Sigmoid colon (tissue), 7 donors: ENCODE data around the gene KIF26A. TPM values are rescaled to one million over a fixed set of nuclear protein-coding genes. Genes with fewer than 3 reads are reported as not detected.

Source experiments
- DNase-seq: peaks from one replicate; pipeline ENCODE4 v3.0.0-alpha.2; 2019
- H3K27ac ChIP-seq, 4 donors: fragments of 200-600 bp; sonication (generic); one replicate each; pipeline ENCODE4 v1.5.1; 2016 to 2019; ENCODE audit warnings: mild to moderate bottlenecking in 1 of 4
- H3K27me3 ChIP-seq, 3 donors: fragments of 200-600 bp; sonication (generic); one replicate each; pipeline ENCODE4 v1.5.1; 2019; ENCODE audit warnings: mild to moderate bottlenecking in 1 of 3
- H3K36me3 ChIP-seq, 4 donors: fragments of 200-600 bp; sonication (generic); one replicate each; pipeline ENCODE4 v1.5.1; 2016 to 2019
- H3K4me1 ChIP-seq, 4 donors: fragments of 200-600 bp; sonication (generic); one replicate each; pipeline ENCODE4 v1.5.1; 2017 to 2019
- H3K4me3 ChIP-seq, 4 donors: fragments of 200-600 bp; sonication (generic); one replicate each; pipeline ENCODE4 v1.5.1; 2017 to 2019; ENCODE audit warnings: mild to moderate bottlenecking in 2 of 4, moderate library complexity in 1 of 4
- H3K9me3 ChIP-seq, 4 donors: fragments of 200-600 bp in 3 of 4; sonication (generic) in 3 of 4; one replicate each; pipeline versions ENCODE4 v1.5.1 to v1.6.1; 2013 to 2019
- CTCF ChIP-seq, 4 experiments: fragments of 450-650 bp in 3 of 4; fragments of 200-600 bp in 1 of 4; IDR thresholded peaks; one replicate each; pipeline ENCODE4 v1.5.1; 2016 to 2019; ENCODE audit warnings: antibody characterized with exemption in 4 of 4, mild to moderate bottlenecking in 3 of 4, moderate library complexity in 2 of 4
- EP300 ChIP-seq, 4 donors: sonication (generic); formaldehyde crosslinking; IDR thresholded peaks; one replicate each; pipeline ENCODE4 v1.6.1; 2017; ENCODE audit warnings: antibody characterized with exemption in 4 of 4
- POLR2A ChIP-seq, 2 donors: fragments of 450-650 bp; IDR thresholded peaks; one replicate each; pipeline ENCODE4 v1.6.1; 2016; ENCODE audit warnings: antibody characterized with exemption in 2 of 2, mild to moderate bottlenecking in 2 of 2, moderate library complexity in 2 of 2
- POLR2AphosphoS5 ChIP-seq, 4 donors: sonication (generic); formaldehyde crosslinking; IDR thresholded peaks; one replicate each; pipeline ENCODE4 v1.6.1; 2017; ENCODE audit warnings: antibody characterized with exemption in 4 of 4
- WGBS, 2 donors: extraction: QIAGEN DNeasy Blood & Tissue Kit; methylation state at CpG; one replicate each; pipeline ENCODE4 v1.1.7; 2013; 5-methylcytosine and 5-hydroxymethylcytosine counted together
- intact Hi-C: fragments of 100-400 bp; cut with DNase I; formaldehyde crosslinking; loops from one replicate; pipeline ENCODE4 v1.15.1; 2023
- polyA plus RNA-seq, 3 donors: library from polyadenylated mRNA; stranded (reverse); fragments of 200-250 nt; gene quantifications; one replicate each; pipeline ENCODE4 v1.2.3, GENCODE V29; 2013
- small RNA-seq, 3 donors: library from RNA; depleted of rRNA; stranded (forward); fragments of <200 nt; gene quantifications; one replicate each; pipeline ENCODE3, GENCODE V24; 2016
- total RNA-seq, 4 donors: library from RNA; depleted of rRNA; stranded (reverse); fragments of >200 nt; gene quantifications; one replicate each; pipeline ENCODE4 v1.1.0, GENCODE V29; 2016
- donor health status: healthy with polysubstance abuse.
- donor health status: Bipolar disorder and iron deficiency.
- donor health status: healthy.

The KIF26A gene
- total and polyA plus RNA-seq, 7 donors = 0.60 to 4.2 (median 2.1) TPM

GRCh38 chr14:104229534-104230055 lies 91.2 kb downstream of the KIF26A start:
- Histone ChIP-seq H3K4me3 (no peak overlapping the region), H3K36me3 (no peaks in the 10 kb centered on the region), H3K9me3 (peaks cover 0 to 7% (median 1%) of the 10 kb centered on the region in 4 donors), H3K27me3 (no peaks in the 10 kb centered on the region), H3K4me1 (peaks cover 0 to 14% (median 6%) of the 10 kb centered on the region in 4 donors), H3K27ac (peak overlapping the region in 3 of 4 donors; percentile 8 to 50 (median 14))
- intact Hi-C loops = no loop called here
- no peak for DNase-seq
- WGBS, 2 donors = 20 to 67% methylated on average over 23 of the region's 23 CpGs
- TF ChIP-seq POLR2AphosphoS5 (IDR thresholded peaks at IDR 0.05) = peak in 3 of 4 donors; percentile 11 to 75 (median 40)
- TF ChIP-seq POLR2A (IDR thresholded peaks at IDR 0.05) = no peak

GRCh38 chr14:104230119-104230815 lies 91.9 kb downstream of the KIF26A start:
- intact Hi-C loops = no loop called here

More at GRCh38 chr14:104230119-104230815, 91.9 kb downstream of the KIF26A start:
- Histone ChIP-seq H3K36me3 (no peaks in the 10 kb centered on the region), H3K27me3 (no peaks in the 10 kb centered on the region), H3K27ac (peak overlapping the region in 2 of 4 donors; percentile 8 to 50), H3K4me3 (no peak overlapping the region), H3K4me1 (peaks cover 0 to 14% (median 6%) of the 10 kb centered on the region in 4 donors), H3K9me3 (peaks cover 0 to 7% (median 1%) of the 10 kb centered on the region in 4 donors)
- DNase-seq = no peak
- TF ChIP-seq POLR2AphosphoS5 (IDR thresholded peaks at IDR 0.05) (no peak), POLR2A (IDR thresholded peaks at IDR 0.05) (no peak), EP300 (IDR thresholded peaks at IDR 0.05) (no peak), CTCF (IDR thresholded peaks at IDR 0.05) (no peak)
- 62 to 75% methylated on average over 19 of the region's 19 CpGs for WGBS, 2 donors

Small RNA genes lying within 50 kb of the gene (small RNA-seq; reads per million reads assigned to genes)
- 0.80 to 1.3 (median 0.84) reads per million in 3 donors for gene MIR203A

Other genes with a start within 250 kb of the KIF26A start
- 1 to 10 TPM in 2 of 4 donors, under 1 TPM in 2; 0.68 to 4.6 (median 2.0) TPM for gene TDRD9, start 210.1 kb upstream of the KIF26A start, total RNA-seq
- 1 to 10 TPM in 2 of 3 donors, under 1 TPM in 1; 0.58 to 1.2 (median 1.2) TPM for gene TDRD9, start 210.1 kb upstream of the KIF26A start, polyA plus RNA-seq
- not detected for gene RD3L, start 196.1 kb upstream of the KIF26A start, total RNA-seq
- gene RD3L, start 196.1 kb upstream of the KIF26A start, polyA plus RNA-seq = not detected
- gene ASPG, start 52.9 kb upstream of the KIF26A start, total RNA-seq = under 1 TPM in 3 of 4 donors, not detected in 1; 0.14 to 0.83 (median 0.36) TPM
- gene ASPG, start 52.9 kb upstream of the KIF26A start, polyA plus RNA-seq = 10 to 100 TPM in 1 of 3 donors, 1 to 10 TPM in 2; 6.2 to 24.6 (median 8.1) TPM